Measurements from ENCODE around the gene CHRFAM7A.
"Not testable (repeated sequence)": the region's sequence is repeated elsewhere in the genome, so short reads cannot be mapped to it uniquely, and the experiment has no call there.

DNA sequence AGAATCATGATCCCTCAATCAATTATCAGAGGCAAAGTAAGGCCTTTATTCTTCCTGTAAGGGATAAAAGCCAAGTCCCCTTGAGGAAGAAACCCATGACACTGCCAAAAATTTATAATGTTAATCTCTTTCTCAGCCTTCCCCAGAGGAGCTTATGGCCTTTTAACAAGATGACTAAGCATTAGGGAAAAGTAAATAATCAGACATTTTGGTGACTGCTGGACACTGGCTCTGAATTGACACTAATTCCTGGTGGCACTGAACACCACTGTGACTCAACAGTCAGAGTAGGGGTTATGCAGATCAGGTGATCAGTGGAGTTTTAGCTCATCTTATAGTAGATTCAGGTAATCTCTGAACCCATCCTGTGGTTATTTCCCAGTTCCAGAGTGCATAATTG lies 82.8 kb downstream of the CHRFAM7A start:
- TF ChIP-seq CTCF, POLR2A, POLR2AphosphoS5 (IDR thresholded peaks at IDR 0.05): not testable (repeated sequence)

Data from upper lobe of left lung (tissue), 4 donors.